AG09319 (cell line): ENCODE results near the gene SUFU.

Experiments
- DNase-seq: peaks from one replicate; pipeline ENCODE4 v3.0.0-alpha.2; 2010; ENCODE audit warnings: low read depth; ENCODE audit errors: extremely low read depth
- TF ChIP-seq, protein P1 (sequence below): IDR thresholded peaks from 2 replicates; pipeline ENCODE4 v1.5.1; 2011; ENCODE audit warnings: low read depth, mild to moderate bottlenecking, inconsistent platforms, low read length, moderate library complexity

SUFU gene

DNA sequence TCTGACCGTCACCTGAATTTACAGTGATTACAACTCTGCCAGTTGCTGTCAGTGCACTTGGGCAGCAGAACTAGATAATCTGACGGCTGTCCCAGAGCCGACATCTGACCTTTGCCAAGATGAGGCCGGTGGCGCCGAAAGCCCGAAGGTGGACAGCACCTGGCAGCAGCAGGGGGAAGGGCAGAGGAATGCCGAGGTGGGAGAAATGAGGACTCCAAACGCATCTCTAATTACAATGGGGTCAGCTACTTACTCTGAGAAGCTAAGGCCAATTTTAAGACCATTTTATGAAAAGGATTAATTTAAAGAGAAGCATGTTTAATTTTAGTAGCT is 174.3 kb downstream of the SUFU start:
- no peak for DNase-seq
- TF ChIP-seq, protein P1, sequence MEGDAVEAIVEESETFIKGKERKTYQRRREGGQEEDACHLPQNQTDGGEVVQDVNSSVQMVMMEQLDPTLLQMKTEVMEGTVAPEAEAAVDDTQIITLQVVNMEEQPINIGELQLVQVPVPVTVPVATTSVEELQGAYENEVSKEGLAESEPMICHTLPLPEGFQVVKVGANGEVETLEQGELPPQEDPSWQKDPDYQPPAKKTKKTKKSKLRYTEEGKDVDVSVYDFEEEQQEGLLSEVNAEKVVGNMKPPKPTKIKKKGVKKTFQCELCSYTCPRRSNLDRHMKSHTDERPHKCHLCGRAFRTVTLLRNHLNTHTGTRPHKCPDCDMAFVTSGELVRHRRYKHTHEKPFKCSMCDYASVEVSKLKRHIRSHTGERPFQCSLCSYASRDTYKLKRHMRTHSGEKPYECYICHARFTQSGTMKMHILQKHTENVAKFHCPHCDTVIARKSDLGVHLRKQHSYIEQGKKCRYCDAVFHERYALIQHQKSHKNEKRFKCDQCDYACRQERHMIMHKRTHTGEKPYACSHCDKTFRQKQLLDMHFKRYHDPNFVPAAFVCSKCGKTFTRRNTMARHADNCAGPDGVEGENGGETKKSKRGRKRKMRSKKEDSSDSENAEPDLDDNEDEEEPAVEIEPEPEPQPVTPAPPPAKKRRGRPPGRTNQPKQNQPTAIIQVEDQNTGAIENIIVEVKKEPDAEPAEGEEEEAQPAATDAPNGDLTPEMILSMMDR = no peak

DNA sequence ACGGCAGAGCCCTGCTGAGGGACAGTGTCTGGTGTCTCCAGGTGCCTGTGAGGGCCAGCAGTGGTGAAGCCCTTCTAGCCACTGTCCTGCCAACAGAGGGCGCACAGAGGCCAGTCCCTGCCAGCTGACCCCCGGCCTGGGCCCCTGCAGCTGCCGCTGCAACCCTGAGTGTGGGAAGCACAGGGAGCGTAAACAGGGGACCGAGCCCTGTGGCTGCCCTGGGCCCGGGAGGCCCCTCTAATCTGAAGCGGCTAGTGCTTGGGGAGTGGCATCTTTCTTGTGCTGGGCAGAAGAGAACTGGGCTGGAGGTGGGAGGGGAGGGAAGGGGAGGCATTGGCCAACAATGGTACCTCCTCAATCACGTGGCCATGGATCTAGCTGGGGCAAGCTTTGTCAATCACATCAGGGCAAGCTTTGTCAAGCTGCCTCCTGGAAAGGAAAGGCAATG is 175.1 kb downstream of the SUFU start:
- no peak for DNase-seq
- TF ChIP-seq, protein P1 = peak; percentile 86

DNA sequence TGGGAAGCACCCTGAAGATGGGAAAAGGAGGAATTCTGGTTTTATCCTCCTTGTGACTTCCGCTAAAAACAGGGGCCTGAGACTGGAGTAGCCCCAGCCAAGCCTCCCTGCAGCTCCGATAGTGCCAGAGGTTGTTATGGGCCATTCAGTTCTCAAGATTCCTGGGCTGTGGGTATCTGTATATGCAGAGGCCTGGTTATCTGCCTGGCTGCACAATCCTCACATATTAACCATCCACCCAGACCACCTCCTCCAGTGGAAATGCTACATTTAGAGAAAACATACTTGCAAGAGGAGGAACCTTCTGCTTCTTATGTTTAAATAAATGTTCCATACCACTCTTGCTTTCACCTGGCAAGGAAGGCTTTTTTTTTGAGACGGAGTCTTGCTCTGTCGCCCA is 175.8 kb downstream of the SUFU start:
- TF ChIP-seq, protein P1 = no peak
- no peak for DNase-seq

DNA sequence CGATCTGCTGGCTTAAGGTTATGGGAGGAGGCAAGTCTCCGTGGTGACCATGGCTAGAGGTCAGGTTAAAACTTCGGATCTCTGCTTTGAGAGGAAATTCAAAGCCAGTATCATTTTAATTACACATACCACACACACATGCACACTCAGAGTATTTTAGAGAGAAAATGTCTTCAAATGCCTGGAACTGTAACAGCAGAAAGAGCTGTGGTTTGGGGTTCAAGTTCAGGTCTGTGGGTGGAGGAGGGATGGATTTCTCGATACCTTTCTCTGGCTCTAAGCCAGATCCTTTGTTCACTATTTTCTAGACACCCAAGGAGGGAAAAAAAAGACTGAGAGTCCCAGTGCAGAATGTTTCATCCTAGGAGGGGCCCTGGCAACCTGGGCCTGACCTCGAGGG is 177.9 kb downstream of the SUFU start:
- DNase-seq = no peak
- TF ChIP-seq, protein P1 = no peak

DNA sequence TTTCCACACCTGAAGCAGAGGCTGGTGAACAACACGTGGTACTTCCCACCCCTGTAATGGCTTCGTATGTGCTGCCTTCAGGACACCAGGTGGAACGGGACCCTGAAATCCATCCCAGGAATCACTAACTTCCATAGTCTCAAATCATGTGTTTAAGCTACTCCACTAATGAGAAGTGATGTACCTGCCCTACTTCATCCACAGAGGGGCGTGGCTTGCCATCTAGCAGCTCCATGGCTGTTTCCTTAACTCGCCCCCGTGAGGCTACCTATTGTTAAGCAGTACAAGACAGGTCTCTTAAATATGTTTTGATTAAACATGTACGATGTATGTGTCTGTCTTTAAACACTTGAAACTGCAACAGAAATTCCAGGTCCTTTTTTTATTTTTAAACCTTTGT is 178.6 kb downstream of the SUFU start:
- TF ChIP-seq, protein P1 = no peak
- no peak for DNase-seq

DNA sequence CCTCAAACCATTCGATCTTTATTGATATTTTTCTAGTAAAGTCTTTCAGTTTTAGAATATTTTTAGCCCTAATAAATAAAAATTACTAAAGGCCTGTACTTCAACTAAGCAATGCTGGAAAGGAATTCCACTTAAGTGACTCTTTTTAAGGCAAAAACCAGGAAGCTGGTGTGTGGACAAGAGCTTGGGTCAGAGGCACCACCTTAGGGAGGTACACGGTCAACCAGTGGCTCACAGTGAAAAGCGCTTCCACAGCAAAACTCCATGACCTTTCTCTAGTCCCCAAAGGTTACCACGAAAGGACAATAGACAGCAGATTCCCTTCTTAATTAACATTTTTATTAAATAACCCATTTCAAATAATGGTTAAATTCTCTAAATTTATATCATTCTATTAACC is 179.2 kb downstream of the SUFU start:
- DNase-seq = no peak
- TF ChIP-seq, protein P1 = no peak
